HFF-Myc (cell line): ENCODE measurements around the gene GALNT13.

Experiments used
- DNase-seq: peaks from one replicate; pipeline ENCODE4 v3.0.0-alpha.2; 2011; ENCODE audit warnings: low read depth; ENCODE audit errors: extremely low read depth
- H3K4me3 ChIP-seq: replicated peaks from 2 replicates; pipeline ENCODE4 v1.5.1; 2011; ENCODE audit warnings: low read depth, mild to moderate bottlenecking, control low read depth, low read length
- CTCF ChIP-seq: IDR thresholded peaks from 2 replicates; pipeline ENCODE4 v1.5.1; 2012; ENCODE audit warnings: mild to moderate bottlenecking, low read depth, low read length, control low read depth; ENCODE audit errors: missing control alignments

The GALNT13 gene

GRCh38 chr2:153939124-153939796 lies 67.5 kb downstream of the GALNT13 start:
- TF ChIP-seq CTCF = no peak
- H3K4me3 ChIP-seq = no peak overlapping the region
- no peak for DNase-seq

- DNase-seq = no peak
- no peak for TF ChIP-seq CTCF
- H3K4me3 ChIP-seq = no peak overlapping the region
Observed at GRCh38 chr2:153940511-153940910, 68.8 kb downstream of the GALNT13 start.

- DNase-seq = no peak
- TF ChIP-seq CTCF = no peak
- H3K4me3 ChIP-seq = no peak overlapping the region
Observed at GRCh38 chr2:153944800-153945199, 73.1 kb downstream of the GALNT13 start.

GRCh38 chr2:153946036-153946435 lies 74.3 kb downstream of the GALNT13 start:
- no peak overlapping the region for H3K4me3 ChIP-seq
- no peak for TF ChIP-seq CTCF

GRCh38 chr2:153953761-153954160 lies 82.0 kb downstream of the GALNT13 start:
- no peak for TF ChIP-seq CTCF
- H3K4me3 ChIP-seq = no peak overlapping the region
- no peak for DNase-seq

More at GRCh38 chr2:153946036-153946435, 74.3 kb downstream of the GALNT13 start:
- DNase-seq = no peak

GRCh38 chr2:153963256-153963655 lies 91.5 kb downstream of the GALNT13 start:
- no peak for TF ChIP-seq CTCF
- no peak for DNase-seq
- H3K4me3 ChIP-seq = no peak overlapping the region
